Type B pancreatic cell (in vitro differentiated cells): ENCODE data around the gene MAPK8IP3. TPM values are rescaled to one million over a fixed set of nuclear protein-coding genes. Genes with fewer than 3 reads are reported as not detected.

Source experiments
- DNase-seq: peaks from one replicate; pipeline ENCODE4 v3.0.0; 2021; ENCODE audit warnings: mixed read lengths; ENCODE audit not compliant: unreplicated experiment; ENCODE audit errors: extremely low spot score
- H3K27ac Mint-ChIP-seq: 2 replicates; pipeline ENCODE4 v1.8.0; 2021; ENCODE audit warnings: mild to moderate bottlenecking, mixed read lengths
- H3K27me3 Mint-ChIP-seq: 2 replicates; pipeline ENCODE4 v1.8.0; 2021; ENCODE audit warnings: mixed read lengths
- H3K36me3 Mint-ChIP-seq: 2 replicates; pipeline ENCODE4 v1.8.0; 2021; ENCODE audit warnings: mixed read lengths
- H3K4me1 Mint-ChIP-seq: one replicate; pipeline ENCODE4 v1.8.0; 2021; ENCODE audit warnings: mixed read lengths; ENCODE audit not compliant: unreplicated experiment
- H3K4me3 Mint-ChIP-seq: 2 replicates; pipeline ENCODE4 v1.8.0; 2021; ENCODE audit warnings: mild to moderate bottlenecking, mixed read lengths
- H3K9me3 Mint-ChIP-seq: 2 replicates; pipeline ENCODE4 v1.8.0; 2021; ENCODE audit warnings: mixed read lengths
- CTCF ChIP-seq: fragments of 200-600 bp; sonication (generic); conservative IDR thresholded peaks from 2 replicates; pipeline ENCODE4 v1.5.0; 2021; ENCODE audit warnings: antibody characterized with exemption, mild to moderate bottlenecking
- total RNA-seq: library from RNA; stranded (reverse); gene quantifications from 2 replicates; pipeline ENCODE4 v1.2.1, GENCODE V29; 2021; ENCODE audit warnings: low replicate concordance

The MAPK8IP3 gene
- total RNA-seq, 1 donor from 2014 or later = 97.5 TPM

GRCh38 chr16:1770328-1771187 lies 64.6 kb downstream of the MAPK8IP3 start:
- DNase-seq = no peak
- H3K27ac Mint-ChIP-seq = peak overlapping the region; percentile 67
- no peaks in the 10 kb centered on the region for H3K4me1 Mint-ChIP-seq
- peaks cover 4% of the 10 kb centered on the region for H3K36me3 Mint-ChIP-seq
- no peak for TF ChIP-seq CTCF
- H3K27me3 Mint-ChIP-seq = no peaks in the 10 kb centered on the region
- H3K9me3 Mint-ChIP-seq = no peaks in the 10 kb centered on the region
- H3K4me3 Mint-ChIP-seq = peak overlapping the region; percentile 86

- Mint-ChIP-seq H3K27me3 (no peaks in the 10 kb centered on the region), H3K4me3 (peak within 1 kb of the TSS; percentile 99), H3K36me3 (peaks cover 4% of the 10 kb centered on the region), H3K9me3 (no peaks in the 10 kb centered on the region), H3K4me1 (no peaks in the 10 kb centered on the region), H3K27ac (peak within 1 kb of the TSS; percentile 95)
- no peak for DNase-seq
- no peak for TF ChIP-seq CTCF
Observed at GRCh38 chr16:1771188-1771863, 65.3 kb downstream of the MAPK8IP3 start, which contains the start of gene NME3. NME3 (minus strand) TSS chr16:1771543; CDS start chr16:1771534, 9 bp downstream.

GRCh38 chr16:1771864-1772361 lies 65.9 kb downstream of the MAPK8IP3 start:
- Mint-ChIP-seq H3K27me3 (no peaks in the 10 kb centered on the region), H3K27ac (peak overlapping the region; percentile 95), H3K4me1 (no peaks in the 10 kb centered on the region), H3K9me3 (no peaks in the 10 kb centered on the region), H3K4me3 (peak overlapping the region; percentile 99), H3K36me3 (peaks cover 4% of the 10 kb centered on the region)
- TF ChIP-seq CTCF = no peak
- DNase-seq = no peak

GRCh38 chr16:1772362-1772907 lies 66.4 kb downstream of the MAPK8IP3 start, which contains the start of gene EME2:
EME2 (plus strand) TSS chr16:1772810; CDS start chr16:1773228, 418 bp downstream.
- Mint-ChIP-seq H3K27ac (peak within 1 kb of the TSS; percentile 95), H3K27me3 (no peaks in the 10 kb centered on the region), H3K36me3 (peaks cover 4% of the 10 kb centered on the region), H3K9me3 (no peaks in the 10 kb centered on the region), H3K4me1 (no peaks in the 10 kb centered on the region), H3K4me3 (peak within 1 kb of the TSS; percentile 99)
- no peak for DNase-seq
- TF ChIP-seq CTCF = no peak

GRCh38 chr16:1772908-1773702 lies 67.1 kb downstream of the MAPK8IP3 start, which contains the start of gene MRPS34:
MRPS34 (minus strand) TSS chr16:1773134; CDS start chr16:1773119, 15 bp downstream.
- H3K9me3 Mint-ChIP-seq = no peaks in the 10 kb centered on the region
- H3K36me3 Mint-ChIP-seq = peaks cover 4% of the 10 kb centered on the region
- peak within 1 kb of the TSS; percentile 99 for H3K4me3 Mint-ChIP-seq
- no peaks in the 10 kb centered on the region for H3K27me3 Mint-ChIP-seq
- H3K27ac Mint-ChIP-seq = peak within 1 kb of the TSS; percentile 95
- no peaks in the 10 kb centered on the region for H3K4me1 Mint-ChIP-seq
- DNase-seq = peak; percentile 91
- TF ChIP-seq CTCF = peak; percentile 98
